ENCODE results near the gene SPATA16.

The SPATA16 gene

DNA sequence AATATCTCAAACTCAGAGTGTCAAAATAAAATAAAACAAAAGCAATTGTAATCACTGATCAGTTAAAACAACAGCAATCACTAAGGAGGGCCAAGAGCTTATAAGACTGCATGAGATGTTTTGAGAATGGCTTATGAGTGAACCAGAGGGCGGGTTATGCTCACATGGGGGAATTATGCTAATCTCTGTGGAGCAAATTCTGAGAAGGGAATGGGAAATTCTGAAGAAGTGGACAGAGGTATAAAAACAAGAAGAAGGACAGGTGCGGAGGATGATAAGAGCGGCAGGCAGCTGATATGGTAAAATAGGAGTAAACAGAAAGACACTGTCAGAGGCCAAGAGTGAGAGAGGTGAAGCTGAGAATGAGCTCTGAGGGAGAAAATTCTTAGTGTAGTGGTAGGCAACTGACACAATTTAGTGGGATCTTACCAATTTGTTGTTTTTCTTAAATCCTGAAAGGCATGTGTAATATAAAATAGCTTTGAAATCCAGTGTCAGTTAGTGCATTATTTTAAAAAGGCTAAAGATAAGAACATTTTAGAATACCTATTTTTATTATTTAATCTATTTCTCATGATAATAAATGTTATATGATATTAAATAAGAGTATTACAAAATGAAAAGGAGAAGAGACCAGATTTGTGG, 133.8 kb downstream of the SPATA16 start:
- no peak overlapping the region for H3K4me2 ChIP-seq (ENCODE audit: insufficient read depth, low read length)
- TF ChIP-seq EZH2 (IDR thresholded peaks at IDR 0.05; ENCODE audit: borderline replicate concordance, low read depth, low read length, severe bottlenecking) = no peak
- TF ChIP-seq, protein P1, sequence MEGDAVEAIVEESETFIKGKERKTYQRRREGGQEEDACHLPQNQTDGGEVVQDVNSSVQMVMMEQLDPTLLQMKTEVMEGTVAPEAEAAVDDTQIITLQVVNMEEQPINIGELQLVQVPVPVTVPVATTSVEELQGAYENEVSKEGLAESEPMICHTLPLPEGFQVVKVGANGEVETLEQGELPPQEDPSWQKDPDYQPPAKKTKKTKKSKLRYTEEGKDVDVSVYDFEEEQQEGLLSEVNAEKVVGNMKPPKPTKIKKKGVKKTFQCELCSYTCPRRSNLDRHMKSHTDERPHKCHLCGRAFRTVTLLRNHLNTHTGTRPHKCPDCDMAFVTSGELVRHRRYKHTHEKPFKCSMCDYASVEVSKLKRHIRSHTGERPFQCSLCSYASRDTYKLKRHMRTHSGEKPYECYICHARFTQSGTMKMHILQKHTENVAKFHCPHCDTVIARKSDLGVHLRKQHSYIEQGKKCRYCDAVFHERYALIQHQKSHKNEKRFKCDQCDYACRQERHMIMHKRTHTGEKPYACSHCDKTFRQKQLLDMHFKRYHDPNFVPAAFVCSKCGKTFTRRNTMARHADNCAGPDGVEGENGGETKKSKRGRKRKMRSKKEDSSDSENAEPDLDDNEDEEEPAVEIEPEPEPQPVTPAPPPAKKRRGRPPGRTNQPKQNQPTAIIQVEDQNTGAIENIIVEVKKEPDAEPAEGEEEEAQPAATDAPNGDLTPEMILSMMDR (IDR thresholded peaks at IDR 0.05; ENCODE audit: borderline replicate concordance, extremely low read depth, low read length, poor library complexity, severe bottlenecking) = no peak
- DNase-seq (no peak), ATAC-seq (ENCODE audit: insufficient read depth, low read depth) (no peak)
- no peaks in the 10 kb centered on the region for H3K4me1 ChIP-seq (ENCODE audit: insufficient read depth, low read length)
- H2AFZ ChIP-seq (ENCODE audit: low read depth, low read length) = no peak overlapping the region
- H3K4me3 ChIP-seq (ENCODE audit: low read depth in 1 of 2, low read length in 2 of 2) = no peak overlapping the region
- H3K9me3 ChIP-seq (ENCODE audit: insufficient read depth, low read length, severe bottlenecking) = no peaks in the 10 kb centered on the region
- H3K9ac ChIP-seq (ENCODE audit: low read depth, low read length) = no peak overlapping the region
- H3K79me2 ChIP-seq (ENCODE audit: insufficient read depth, low read length) = no peaks in the 10 kb centered on the region
- H3K36me3 ChIP-seq (ENCODE audit: insufficient read depth, low read length) = no peaks in the 10 kb centered on the region
- no peak overlapping the region for H3K27ac ChIP-seq (ENCODE audit: low read length)
- H4K20me1 ChIP-seq (ENCODE audit: insufficient read depth, low read length) = no peaks in the 10 kb centered on the region
- H3K27me3 ChIP-seq (ENCODE audit: insufficient read depth, low read length, poor library complexity) = no peaks in the 10 kb centered on the region

DNA sequence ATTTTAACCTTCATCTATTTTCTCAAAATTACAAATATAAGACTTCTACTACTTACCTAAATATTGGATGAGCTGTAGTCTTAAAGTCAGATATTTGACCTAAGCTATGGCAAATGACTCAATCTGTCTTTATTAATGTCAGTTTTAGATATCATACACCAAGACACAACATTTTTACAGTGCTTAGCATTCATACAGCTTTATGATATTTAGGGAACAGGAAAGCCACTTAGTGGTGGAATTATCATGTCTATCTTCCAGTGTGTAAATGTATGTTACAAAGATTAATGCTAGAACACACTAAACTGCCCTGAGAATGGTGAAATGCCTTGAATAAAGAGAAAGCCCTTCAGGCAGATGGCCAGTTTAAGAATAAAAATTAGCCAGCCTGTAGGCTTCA, 135.0 kb downstream of the SPATA16 start:
- Histone ChIP-seq H3K27ac (ENCODE audit: low read length) (no peak overlapping the region), H4K20me1 (ENCODE audit: insufficient read depth, low read length) (no peaks in the 10 kb centered on the region), H3K27me3 (ENCODE audit: insufficient read depth, low read length, poor library complexity) (no peaks in the 10 kb centered on the region), H3K4me1 (ENCODE audit: insufficient read depth, low read length) (no peaks in the 10 kb centered on the region), H3K4me3 (ENCODE audit: low read depth in 1 of 2, low read length in 2 of 2) (no peak overlapping the region), H3K9me3 (ENCODE audit: insufficient read depth, low read length, severe bottlenecking) (no peaks in the 10 kb centered on the region), H3K9ac (ENCODE audit: low read depth, low read length) (no peak overlapping the region), H3K79me2 (ENCODE audit: insufficient read depth, low read length) (no peaks in the 10 kb centered on the region), H3K4me2 (ENCODE audit: insufficient read depth, low read length) (no peak overlapping the region), H3K36me3 (ENCODE audit: insufficient read depth, low read length) (no peaks in the 10 kb centered on the region), H2AFZ (ENCODE audit: low read depth, low read length) (no peak overlapping the region)
- ATAC-seq (ENCODE audit: insufficient read depth, low read depth) (no peak), DNase-seq (no peak)
- TF ChIP-seq EZH2 (IDR thresholded peaks at IDR 0.05; ENCODE audit: borderline replicate concordance, low read depth, low read length, severe bottlenecking) = no peak
- TF ChIP-seq, protein P1 (IDR thresholded peaks at IDR 0.05; ENCODE audit: borderline replicate concordance, extremely low read depth, low read length, poor library complexity, severe bottlenecking) = no peak

DNA sequence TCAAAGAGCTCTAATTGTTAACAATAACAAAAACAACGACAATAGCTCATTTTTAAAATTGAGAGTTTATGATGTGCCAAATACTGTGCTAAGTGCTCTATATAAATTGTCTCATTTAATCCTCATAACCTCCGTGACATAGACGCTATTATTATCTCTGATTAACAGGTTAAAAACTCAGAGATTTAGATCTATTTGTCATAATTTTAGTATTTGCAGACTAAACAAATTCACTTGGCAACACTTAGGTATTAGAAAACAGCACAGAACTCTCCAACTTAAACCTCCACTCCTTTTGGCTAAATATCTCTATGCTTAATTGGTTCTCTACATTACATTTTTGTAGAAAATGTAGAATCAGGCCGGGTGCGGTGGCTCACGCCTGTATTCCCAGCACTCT, 136.4 kb downstream of the SPATA16 start:
- Histone ChIP-seq H3K4me3 (ENCODE audit: low read depth in 1 of 2, low read length in 2 of 2) (no peak overlapping the region), H3K27me3 (ENCODE audit: insufficient read depth, low read length, poor library complexity) (peaks cover 4% of the 10 kb centered on the region), H3K36me3 (ENCODE audit: insufficient read depth, low read length) (no peaks in the 10 kb centered on the region), H3K9me3 (ENCODE audit: insufficient read depth, low read length, severe bottlenecking) (no peaks in the 10 kb centered on the region), H2AFZ (ENCODE audit: low read depth, low read length) (no peak overlapping the region), H3K27ac (ENCODE audit: low read length) (no peak overlapping the region), H3K4me1 (ENCODE audit: insufficient read depth, low read length) (no peaks in the 10 kb centered on the region), H3K79me2 (ENCODE audit: insufficient read depth, low read length) (no peaks in the 10 kb centered on the region), H3K9ac (ENCODE audit: low read depth, low read length) (no peak overlapping the region), H4K20me1 (ENCODE audit: insufficient read depth, low read length) (no peaks in the 10 kb centered on the region), H3K4me2 (ENCODE audit: insufficient read depth, low read length) (no peak overlapping the region)
- DNase-seq (no peak), ATAC-seq (ENCODE audit: insufficient read depth, low read depth) (no peak)
- TF ChIP-seq, protein P1 (IDR thresholded peaks at IDR 0.05; ENCODE audit: borderline replicate concordance, extremely low read depth, low read length, poor library complexity, severe bottlenecking) = no peak
- no peak for TF ChIP-seq EZH2 (IDR thresholded peaks at IDR 0.05; ENCODE audit: borderline replicate concordance, low read depth, low read length, severe bottlenecking)
